Kidney (tissue), 14 donors: ENCODE results near the gene POLR1D. TPM values are rescaled to one million over a fixed set of nuclear protein-coding genes. Genes with fewer than 3 reads are reported as not detected.
A peak's percentile ranks its signal among the peaks of the same experiment; 100 is the strongest.

Experiments used
- DNase-seq, 5 donors: peaks; one replicate each; pipeline ENCODE4 v3.0.0-alpha.2; 2013 to 2020
- FAIRE-seq: peaks from 2 replicates; lab custom pipeline; 2012; peaks lifted over from hg19 to GRCh38; lab: Jason Lieb, UNC
- H3K27ac ChIP-seq, 2 donors: one replicate each; pipeline ENCODE4 v1.7.0; 2013; ENCODE audit warnings: low read depth in 2 of 2, low read length in 2 of 2, inconsistent platforms in 1 of 2
- H3K27me3 ChIP-seq: one replicate; pipeline ENCODE4 v1.7.1; 2013; ENCODE audit warnings: low read length, inconsistent platforms; ENCODE audit not compliant: control insufficient read depth, insufficient read depth
- H3K36me3 ChIP-seq, 3 donors: one replicate each; pipeline versions ENCODE4 v1.7.0 to v1.7.1; 2013; ENCODE audit warnings: low read length in 3 of 3, control low read depth in 1 of 3, inconsistent platforms in 1 of 3; ENCODE audit not compliant: insufficient read depth in 3 of 3, control insufficient read depth in 2 of 3
- H3K4me1 ChIP-seq, 3 donors: one replicate each; pipeline versions ENCODE4 v1.7.0 to v1.7.1; 2013; ENCODE audit warnings: low read length in 3 of 3, inconsistent platforms in 1 of 3, low read depth in 1 of 3; ENCODE audit not compliant: control insufficient read depth in 2 of 3, insufficient read depth in 2 of 3
- H3K4me3 ChIP-seq, 3 donors: one replicate each; pipeline versions ENCODE4 v1.7.0 to v1.8.1; 2013; ENCODE audit warnings: low read length in 3 of 3, control low read depth in 1 of 3, inconsistent platforms in 1 of 3
- H3K9ac ChIP-seq, 3 donors: one replicate each; pipeline versions ENCODE4 v1.7.0 to v1.7.1; 2013; ENCODE audit warnings: low read length in 3 of 3, control low read depth in 1 of 3, inconsistent platforms in 1 of 3
- H3K9me3 ChIP-seq, 3 donors: one replicate each; pipeline versions ENCODE4 v1.7.0 to v1.7.1; 2013; ENCODE audit warnings: low read length in 3 of 3, control low read depth in 1 of 3, inconsistent platforms in 1 of 3; ENCODE audit not compliant: control insufficient read depth in 2 of 3, insufficient read depth in 1 of 3
- CTCF ChIP-seq: IDR thresholded peaks from 3 replicates; pipeline ENCODE4 v1.5.1; 2012; ENCODE audit warnings: mild to moderate bottlenecking, moderate library complexity, borderline replicate concordance; ENCODE audit not compliant: insufficient read depth; ENCODE audit errors: extremely low read depth
- intact Hi-C: fragments of 100-400 bp; cut with DNase I; formaldehyde crosslinking; loops from one replicate; pipeline ENCODE4 v1.11.1; 2022
- polyA plus RNA-seq: library from polyadenylated mRNA; stranded (reverse); fragments of 350-450 nt; fragmentation: Illumina TruSeq; extraction: RNeasy Lipid Tissue Mini Kit (QIAGEN cat#74804); gene quantifications from one replicate; pipeline ENCODE4 v1.2.3, GENCODE V29; 2014; ENCODE audit warnings: low read depth, low replicate concordance; ENCODE audit not compliant: insufficient read depth
- total RNA-seq: library from RNA; stranded (reverse); fragmentation: NEBNext Ultra II Directional; extraction: Animal tissue kit (Norgen Biotek cat#: 25700); gene quantifications from one replicate; pipeline ENCODE4 v1.2.1, GENCODE V29; 2021
- donor health status: control.
- donor health status: control.
- donor health status: control.
- donor health status: control.
- donor health status: control.
- donor health status: DM: yes; HTN: yes; CAD: no.
- donor health status: Normal renal cell carcinoma (clear cell type).

POLR1D gene
- total and polyA plus RNA-seq, 2 donors from 2014 or later: 72.8 to 124 TPM

GRCh38 chr13:27658546-27658945 lies 36.9 kb downstream of the POLR1D start:
- no peak overlapping the region for H3K9ac ChIP-seq
- no peaks in the 10 kb centered on the region for H3K27me3 ChIP-seq
- intact Hi-C loops: no loop called here
- TF ChIP-seq CTCF: no peak
- FAIRE-seq: no peak
- H3K9me3 ChIP-seq: no peaks in the 10 kb centered on the region
- no peak overlapping the region for H3K27ac ChIP-seq
- peaks cover 0 to 31% (median 15%) of the 10 kb centered on the region in 3 donors for H3K4me1 ChIP-seq
- peak in 1 of 5 donors; percentile 30 for DNase-seq
- H3K36me3 ChIP-seq: no peaks in the 10 kb centered on the region
- no peak overlapping the region for H3K4me3 ChIP-seq

GRCh38 chr13:27659145-27659865 lies 37.6 kb downstream of the POLR1D start:
- Histone ChIP-seq H3K9ac (no peak overlapping the region), H3K27me3 (no peaks in the 10 kb centered on the region), H3K4me3 (no peak overlapping the region), H3K4me1 (peaks cover 0 to 39% (median 18%) of the 10 kb centered on the region in 3 donors), H3K36me3 (no peaks in the 10 kb centered on the region), H3K27ac (no peak overlapping the region), H3K9me3 (no peaks in the 10 kb centered on the region)
- DNase-seq: no peak
- no peak for TF ChIP-seq CTCF
- intact Hi-C loops: no loop called here
- FAIRE-seq: no peak

- FAIRE-seq: no peak
- Histone ChIP-seq H3K9me3 (no peaks in the 10 kb centered on the region), H3K4me1 (peaks cover 0 to 39% (median 18%) of the 10 kb centered on the region in 3 donors), H3K9ac (no peak overlapping the region), H3K27ac (peak overlapping the region; percentile 15 to 20), H3K4me3 (no peak overlapping the region), H3K36me3 (no peaks in the 10 kb centered on the region), H3K27me3 (no peaks in the 10 kb centered on the region)
- no peak for DNase-seq
- TF ChIP-seq CTCF: no peak
- intact Hi-C loops: no loop called here
Measured at GRCh38 chr13:27660511-27660910, 38.8 kb downstream of the POLR1D start.
